PC-9 (cell line): ENCODE measurements around the gene LSP1.
"Not testable (repeated sequence)": the region's sequence is repeated elsewhere in the genome, so short reads cannot be mapped to it uniquely, and the experiment has no call there.

Experiments
- CTCF ChIP-seq: fragments of 200-600 bp; sonication (generic); conservative IDR thresholded peaks from 2 replicates; pipeline ENCODE4 v1.6.1; 2017; ENCODE audit warnings: mixed run types, antibody characterized with exemption, mild to moderate bottlenecking, moderate library complexity
- EZH2 ChIP-seq: fragments of 200-600 bp; sonication (generic); IDR thresholded peaks from 2 replicates; pipeline ENCODE4 v1.8.0; 2017; ENCODE audit warnings: antibody characterized with exemption, low read depth

GRCh38 chr11:1875851-1876301, 23.0 kb downstream of the LSP1 start:
- TF ChIP-seq CTCF, EZH2: not testable (repeated sequence)
